Measurements from ENCODE around the gene TGM6. TPM values are rescaled to one million over a fixed set of nuclear protein-coding genes. Genes with fewer than 3 reads are reported as not detected.

The TGM6 gene
- total RNA-seq, 1 experiment from 2014 or later = not detected

Other genes starting within 250 kb of the TGM6 start
- gene TGM3, start 84.9 kb upstream of the TGM6 start, total RNA-seq (2014; rRNA removed; shearing (Covaris generic)) = not detected in 2 replicates
- 821 and 1,182 TPM in 2 replicates for gene SNRPB, start 89.9 kb downstream of the TGM6 start, total RNA-seq (2014; rRNA removed; shearing (Covaris generic))
- 15.6 and 22.8 TPM in 2 replicates for gene ZNF343, start 128.0 kb downstream of the TGM6 start, total RNA-seq (2014; rRNA removed; shearing (Covaris generic))
- not detected in 2 replicates for gene TMC2, start 155.7 kb downstream of the TGM6 start, total RNA-seq (2014; rRNA removed; shearing (Covaris generic))

All from RPMI7951 (cell line).